Suppressor macrophage treated with lipopolysaccharide for 4 hours (primary cell): Measurements from ENCODE around the gene OSBP2.
"Not testable (repeated sequence)": the region's sequence is repeated elsewhere in the genome, so short reads cannot be mapped to it uniquely, and the experiment has no call there.

Experiments
- DNase-seq: peaks from one replicate; pipeline ENCODE4 v3.0.0-alpha.2; 2020

OSBP2 gene, protein sequence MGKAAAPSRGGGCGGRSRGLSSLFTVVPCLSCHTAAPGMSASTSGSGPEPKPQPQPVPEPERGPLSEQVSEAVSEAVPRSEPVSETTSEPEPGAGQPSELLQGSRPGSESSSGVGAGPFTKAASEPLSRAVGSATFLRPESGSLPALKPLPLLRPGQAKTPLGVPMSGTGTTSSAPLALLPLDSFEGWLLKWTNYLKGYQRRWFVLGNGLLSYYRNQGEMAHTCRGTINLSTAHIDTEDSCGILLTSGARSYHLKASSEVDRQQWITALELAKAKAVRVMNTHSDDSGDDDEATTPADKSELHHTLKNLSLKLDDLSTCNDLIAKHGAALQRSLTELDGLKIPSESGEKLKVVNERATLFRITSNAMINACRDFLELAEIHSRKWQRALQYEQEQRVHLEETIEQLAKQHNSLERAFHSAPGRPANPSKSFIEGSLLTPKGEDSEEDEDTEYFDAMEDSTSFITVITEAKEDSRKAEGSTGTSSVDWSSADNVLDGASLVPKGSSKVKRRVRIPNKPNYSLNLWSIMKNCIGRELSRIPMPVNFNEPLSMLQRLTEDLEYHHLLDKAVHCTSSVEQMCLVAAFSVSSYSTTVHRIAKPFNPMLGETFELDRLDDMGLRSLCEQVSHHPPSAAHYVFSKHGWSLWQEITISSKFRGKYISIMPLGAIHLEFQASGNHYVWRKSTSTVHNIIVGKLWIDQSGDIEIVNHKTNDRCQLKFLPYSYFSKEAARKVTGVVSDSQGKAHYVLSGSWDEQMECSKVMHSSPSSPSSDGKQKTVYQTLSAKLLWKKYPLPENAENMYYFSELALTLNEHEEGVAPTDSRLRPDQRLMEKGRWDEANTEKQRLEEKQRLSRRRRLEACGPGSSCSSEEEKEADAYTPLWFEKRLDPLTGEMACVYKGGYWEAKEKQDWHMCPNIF

DNA sequence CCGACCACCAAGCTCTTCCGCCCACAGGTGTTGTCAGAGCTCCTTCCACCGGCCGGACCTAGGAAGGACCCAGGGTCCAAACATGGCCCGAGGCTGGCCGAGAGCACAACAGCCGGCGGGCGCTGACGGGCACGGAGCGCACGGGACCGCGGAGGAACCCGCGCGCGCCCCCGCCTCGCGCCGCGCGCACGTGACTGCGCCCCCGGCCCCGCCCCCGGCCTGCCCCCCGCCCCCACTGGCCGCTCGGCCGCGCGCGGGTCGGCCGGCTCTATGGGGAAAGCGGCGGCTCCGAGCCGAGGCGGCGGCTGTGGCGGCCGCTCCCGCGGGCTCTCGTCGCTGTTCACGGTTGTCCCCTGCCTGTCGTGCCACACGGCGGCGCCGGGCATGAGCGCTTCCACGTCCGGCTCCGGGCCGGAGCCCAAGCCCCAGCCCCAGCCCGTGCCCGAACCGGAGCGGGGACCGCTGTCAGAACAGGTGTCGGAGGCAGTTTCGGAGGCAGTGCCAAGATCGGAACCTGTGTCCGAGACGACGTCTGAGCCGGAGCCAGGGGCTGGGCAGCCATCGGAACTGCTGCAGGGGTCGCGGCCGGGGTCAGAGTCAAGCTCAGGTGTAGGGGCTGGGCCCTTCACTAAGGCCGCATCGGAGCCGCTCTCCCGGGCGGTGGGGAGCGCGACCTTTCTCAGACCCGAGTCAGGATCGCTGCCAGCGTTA lies at the start of gene OSBP2:
Gene OSBP2 (plus strand): TSS at position 235 of the 711 bp plus-strand sequence. CDS start 36 bp downstream, at position 271.
- peak; percentile 50 for DNase-seq

DNA sequence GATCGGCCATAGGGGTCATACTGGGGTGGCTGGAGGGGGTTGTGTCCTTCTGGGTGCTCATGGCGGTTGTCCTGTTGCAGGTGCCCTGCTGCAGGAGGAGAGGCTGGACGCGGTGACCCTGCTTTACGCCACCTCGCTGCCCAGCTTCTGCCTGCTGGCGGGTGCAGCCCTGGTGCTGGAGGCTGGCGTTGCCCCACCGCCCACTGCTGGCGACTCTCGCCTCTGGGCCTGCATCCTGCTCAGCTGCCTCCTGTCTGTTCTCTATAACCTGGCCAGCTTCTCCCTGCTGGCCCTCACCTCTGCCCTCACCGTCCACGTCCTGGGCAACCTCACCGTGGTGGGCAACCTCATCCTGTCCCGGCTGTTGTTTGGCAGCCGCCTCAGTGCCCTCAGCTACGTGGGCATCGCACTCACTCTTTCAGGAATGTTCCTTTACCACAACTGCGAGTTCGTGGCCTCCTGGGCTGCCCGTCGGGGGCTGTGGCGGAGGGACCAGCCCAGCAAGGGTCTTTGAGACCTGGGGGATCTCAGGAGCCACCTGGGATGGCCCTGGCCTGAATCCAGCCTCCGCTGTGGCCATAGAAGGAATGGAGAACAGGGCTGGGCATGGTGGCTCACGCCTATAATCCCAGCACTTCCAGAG lies 48.0 kb upstream of the OSBP2 start:
- no peak for DNase-seq

DNA sequence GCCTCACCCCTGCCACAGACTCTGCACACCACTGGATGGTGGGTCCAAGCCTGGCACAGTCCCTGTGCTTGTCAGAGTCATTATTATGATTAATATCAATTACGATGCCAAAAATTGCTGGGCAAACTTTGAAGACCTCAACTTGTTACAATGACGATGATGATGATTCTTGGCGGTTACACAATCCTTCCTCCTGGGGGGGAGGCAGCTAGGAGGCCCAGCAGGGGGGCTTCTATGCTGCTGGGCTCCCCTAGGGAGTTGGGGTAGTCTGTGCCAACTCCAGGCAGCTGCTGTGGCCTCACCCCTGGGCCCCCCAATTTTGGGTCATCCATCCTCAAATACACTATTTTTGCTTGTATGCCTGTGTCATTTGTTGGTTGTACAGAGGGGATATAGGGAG lies 47.1 kb upstream of the OSBP2 start:
- DNase-seq = no peak

DNA sequence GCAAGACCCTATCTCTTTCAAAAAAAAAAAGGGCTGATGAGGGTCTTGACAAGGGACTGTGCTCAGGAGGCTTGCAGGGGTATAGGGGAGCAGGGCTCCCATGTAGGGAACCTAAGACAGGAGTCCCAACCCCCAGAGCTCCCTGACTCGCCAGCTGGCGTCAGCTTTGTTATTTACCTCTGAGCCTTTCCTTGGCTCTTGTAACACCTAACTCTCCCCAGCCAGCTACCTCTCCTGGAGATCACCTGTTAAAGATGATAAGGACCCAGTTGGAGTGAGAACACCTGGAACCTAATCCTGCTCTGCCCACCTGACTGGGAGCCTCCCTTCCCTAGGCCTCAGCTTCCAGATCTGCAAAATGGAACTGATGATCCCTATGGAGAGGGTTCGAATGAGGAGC lies 45.8 kb upstream of the OSBP2 start:
- no peak for DNase-seq

DNA sequence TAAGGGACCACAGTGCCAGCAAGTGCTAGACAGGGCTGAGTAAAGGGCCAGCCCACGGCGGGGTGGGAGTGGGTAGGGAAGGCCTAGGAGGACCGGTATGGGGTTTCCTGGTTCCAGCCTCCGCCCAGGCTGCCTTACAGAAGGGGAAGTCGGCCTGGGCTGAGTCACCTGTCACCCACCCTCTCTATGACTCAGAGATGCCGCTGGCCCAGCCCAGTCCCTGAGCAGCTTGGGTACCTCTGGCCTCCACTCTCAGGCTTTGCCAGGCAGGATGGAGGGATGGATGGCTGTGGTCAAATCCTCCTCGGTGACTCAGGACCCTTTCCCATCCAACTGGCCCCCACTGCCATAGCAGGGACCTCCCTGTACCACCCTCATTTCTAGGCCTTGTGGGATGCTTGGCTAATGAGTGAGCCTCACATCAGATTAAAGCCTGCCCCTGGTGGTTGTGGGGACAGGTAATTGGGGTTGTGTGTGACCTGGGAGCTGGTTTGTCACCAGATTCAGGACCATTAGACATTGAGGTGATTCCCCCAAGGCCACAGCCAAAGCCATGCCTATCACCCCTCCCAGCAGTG lies 45.2 kb upstream of the OSBP2 start:
- peak; percentile 92 for DNase-seq

DNA sequence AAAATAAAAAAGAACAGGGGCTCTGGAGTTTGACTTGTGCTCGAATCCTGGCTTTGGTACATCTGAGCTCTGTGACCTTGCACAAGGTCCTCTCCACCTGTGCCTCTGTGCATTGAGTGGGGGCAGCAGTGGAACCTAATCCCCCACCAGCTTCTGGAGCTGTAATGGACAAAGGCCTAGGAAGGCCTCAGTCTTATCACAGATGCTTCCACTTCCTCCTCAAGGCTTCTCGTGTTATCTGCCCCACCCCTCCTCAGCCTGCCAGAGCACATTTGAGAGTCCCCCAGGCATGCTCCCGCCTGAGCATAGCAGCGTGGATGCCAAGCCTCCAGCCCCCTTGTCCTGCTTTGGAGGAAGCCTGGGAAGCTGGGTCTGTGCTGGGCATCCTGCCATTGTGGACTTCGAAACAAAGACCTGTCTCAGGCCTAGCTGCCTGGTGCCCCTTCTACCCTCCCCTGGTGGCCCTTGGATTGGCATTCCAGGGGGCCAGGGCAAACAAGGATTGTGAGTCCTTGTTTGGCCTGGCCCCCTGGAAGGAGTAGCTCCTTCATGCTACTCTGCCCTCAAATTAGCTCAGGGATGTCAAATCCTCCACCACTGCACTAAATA lies 44.1 kb upstream of the OSBP2 start:
- DNase-seq = no peak

DNA sequence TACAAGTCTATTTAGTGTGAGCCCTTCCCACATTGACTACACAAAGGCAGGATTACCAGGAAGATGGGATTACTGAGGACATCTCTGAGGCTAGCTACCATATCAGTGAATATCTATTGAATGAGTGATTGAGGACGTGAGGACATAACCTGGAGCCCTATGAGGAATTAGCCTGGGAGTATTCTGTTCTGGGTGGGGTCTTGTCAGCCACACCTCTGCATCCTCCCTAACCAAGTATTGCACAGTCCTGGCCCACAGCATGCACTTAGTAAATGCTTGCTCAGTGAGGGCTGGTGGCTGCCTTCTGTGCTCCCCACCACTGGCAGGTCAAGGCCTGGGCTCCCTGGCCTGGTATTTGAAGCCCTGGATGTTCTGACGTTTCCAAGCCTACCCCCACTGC lies 41.8 kb upstream of the OSBP2 start:
- DNase-seq = no peak

DNA sequence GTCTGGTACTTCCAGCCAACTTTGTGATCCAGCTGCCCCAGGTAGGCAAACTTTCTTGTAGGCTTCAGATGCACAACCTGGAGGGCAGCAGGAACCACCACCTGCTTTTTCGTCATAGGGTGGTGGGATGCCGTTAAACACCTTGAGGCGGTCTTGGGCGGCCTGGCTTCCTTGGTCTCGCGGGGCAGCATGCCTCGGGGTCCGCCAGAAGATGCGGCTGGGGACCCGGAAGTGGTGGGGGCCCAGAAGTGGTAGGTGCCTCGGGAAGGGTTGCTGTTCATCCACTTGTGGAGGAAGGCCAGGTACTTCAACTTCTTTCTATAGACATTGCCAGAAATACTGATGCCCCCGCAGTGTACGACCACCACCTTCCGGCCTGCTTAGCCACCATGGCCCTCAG lies 40.3 kb upstream of the OSBP2 start:
- DNase-seq = no peak

DNA sequence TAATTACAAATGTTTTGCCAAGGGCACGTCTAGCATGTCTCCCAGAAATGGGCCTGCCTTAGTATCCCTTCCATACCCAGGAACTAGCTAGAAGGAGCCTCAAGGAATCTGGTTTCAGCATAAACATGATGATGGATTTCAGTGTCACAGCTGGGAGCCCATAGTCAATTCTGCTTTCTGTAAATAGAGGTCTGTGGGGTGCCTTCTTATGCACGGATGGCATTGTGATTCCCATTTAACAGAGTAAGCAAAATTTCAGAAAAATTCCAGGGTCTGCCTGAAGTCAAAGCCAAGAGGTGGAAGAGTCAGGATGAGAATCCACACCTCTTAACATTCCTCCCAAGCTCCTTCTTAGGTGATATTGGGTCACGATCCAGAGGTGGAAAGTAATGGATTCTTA lies 39.1 kb upstream of the OSBP2 start:
- no peak for DNase-seq

DNA sequence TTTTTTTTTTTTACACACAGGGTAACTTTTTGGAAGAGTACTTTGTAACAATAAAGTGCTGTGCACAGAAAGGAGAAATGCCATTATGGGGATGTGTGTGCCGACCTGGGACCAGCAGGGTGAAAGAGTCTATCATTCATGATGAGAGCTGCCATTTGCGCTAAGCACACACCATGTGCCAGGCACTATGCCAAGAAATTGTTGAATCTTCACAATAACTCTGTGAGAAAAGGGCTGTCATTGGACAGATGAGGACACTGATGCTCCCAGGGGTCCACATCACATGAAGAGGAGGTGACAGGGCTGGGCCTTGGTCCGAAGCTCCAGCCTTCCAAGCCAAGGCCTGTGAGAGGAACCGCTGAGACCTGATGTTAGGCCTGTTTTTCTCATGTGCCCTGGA lies 32.6 kb upstream of the OSBP2 start:
- DNase-seq = no peak

DNA sequence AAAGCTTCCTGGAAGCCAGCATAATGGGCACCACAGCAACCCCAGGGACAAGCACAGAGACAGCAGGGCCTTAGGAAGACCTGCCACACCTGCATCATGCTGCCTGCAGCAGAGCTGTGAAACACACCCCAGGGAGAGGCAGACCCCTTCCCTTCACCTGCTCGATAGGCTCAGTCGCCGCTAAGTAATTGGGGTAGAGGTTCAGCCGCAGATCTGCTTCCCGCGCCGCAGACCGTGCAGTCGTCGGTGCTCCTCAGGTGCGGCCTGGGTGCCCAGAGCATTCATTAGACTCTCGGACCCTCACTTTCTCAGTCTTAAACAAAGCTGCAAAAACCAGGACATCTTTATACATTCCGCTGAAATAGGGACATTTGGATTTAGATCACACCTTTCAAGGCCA lies 29.9 kb upstream of the OSBP2 start:
- DNase-seq = no peak

DNA sequence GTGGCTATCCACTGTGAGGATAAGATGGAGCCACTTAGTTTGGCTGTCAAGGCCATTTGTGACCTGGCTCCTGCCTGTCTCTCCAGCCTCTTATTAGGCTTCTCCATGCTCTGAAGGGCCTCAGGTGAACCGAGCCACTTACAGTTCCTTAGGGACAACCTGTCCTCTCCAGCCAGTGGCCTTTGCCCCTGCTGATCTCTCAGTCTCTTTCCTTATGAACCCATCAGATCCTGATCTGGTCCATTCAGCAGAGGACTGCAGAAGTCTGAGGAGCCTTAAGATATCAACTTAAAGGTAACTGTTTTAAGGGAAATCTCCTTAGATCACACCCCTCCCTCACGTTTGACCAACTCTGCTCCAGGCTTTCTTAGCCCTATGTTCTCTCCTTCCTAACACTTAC lies 29.4 kb upstream of the OSBP2 start:
- DNase-seq = no peak

DNA sequence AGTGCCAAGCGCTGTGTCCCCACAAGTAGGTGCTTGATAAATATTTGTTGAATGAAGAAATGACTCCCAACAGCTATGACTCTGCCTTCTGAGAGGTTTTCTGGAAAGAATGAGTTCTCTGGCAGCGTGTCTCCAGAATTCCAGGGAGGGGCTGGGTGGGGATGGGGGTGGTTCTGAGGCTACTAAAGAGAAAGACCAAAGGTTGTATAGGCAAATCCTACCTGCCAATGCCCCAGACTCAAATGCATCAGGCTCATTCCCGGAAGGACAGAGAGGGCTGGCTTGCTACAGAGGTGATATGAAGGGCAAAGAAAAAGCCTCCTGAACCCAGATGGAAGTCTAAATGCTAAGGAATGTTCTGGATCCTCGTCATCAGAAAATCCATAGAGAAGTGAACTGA lies 28.9 kb upstream of the OSBP2 start:
- no peak for DNase-seq

DNA sequence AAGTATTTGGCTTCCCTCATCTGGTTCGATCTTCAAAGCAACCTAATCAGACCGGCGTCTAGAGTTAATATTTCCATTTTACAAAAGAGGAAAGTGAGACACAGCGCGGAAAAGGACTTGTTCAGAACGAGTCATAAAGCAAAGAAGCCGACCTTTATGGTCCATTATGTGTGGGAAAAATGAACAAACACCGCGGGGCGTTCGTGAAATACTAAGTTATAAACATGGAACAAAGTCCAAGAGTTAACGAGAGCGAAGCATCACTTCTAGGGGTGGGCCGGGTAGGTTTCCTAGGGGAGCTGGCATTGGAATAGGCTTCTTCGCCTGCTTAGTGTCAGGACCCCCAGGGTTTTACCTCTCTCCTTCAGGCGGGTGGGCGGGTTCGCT lies 27.6 kb upstream of the OSBP2 start:
- DNase-seq = peak; percentile 19

DNA sequence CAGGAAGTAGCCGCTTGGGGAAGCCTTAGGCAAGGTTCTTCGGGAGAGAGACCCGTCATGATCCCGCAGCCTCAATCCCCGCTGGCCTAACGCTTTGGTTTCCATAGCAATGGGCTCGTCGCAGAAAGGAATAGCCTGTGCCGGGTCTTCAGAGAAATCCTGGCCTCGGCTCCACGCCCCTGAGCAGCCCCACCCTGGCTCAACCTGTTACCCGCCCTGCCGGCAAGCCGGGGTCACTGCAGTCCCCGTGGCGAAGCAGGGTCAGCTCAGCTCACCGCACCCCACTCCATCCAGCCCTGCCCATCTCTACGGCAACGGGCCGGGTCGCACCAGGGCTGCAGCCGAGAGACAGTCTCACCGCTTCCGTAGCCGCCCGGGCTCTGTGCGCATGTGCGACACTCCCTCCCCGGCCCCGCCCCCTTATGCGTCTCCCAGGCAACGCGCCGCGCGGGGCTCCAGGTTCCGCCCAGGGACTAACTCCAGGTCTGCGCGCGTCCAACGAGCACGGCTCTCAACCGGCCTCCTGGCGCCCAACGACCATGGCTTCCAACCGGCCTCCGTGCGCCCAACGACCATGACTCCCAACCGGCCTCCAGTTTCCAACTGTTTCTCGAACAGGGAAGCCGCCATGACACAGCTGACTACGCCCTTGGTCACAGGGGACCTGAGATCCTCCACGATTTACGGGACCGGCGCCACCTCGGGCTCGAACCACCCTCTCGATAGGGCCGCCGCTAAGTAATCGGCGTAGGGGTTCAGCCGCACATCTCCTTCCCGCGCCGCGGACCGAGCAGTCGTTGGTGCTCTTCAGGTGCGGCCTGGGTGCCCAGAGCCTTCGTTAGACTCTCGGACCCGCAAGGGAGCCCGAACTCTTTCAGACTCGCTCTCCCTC lies 26.9 kb upstream of the OSBP2 start, which contains the start of gene DUSP18:
Gene DUSP18 (minus strand): TSS at position 382 of the 892 bp plus-strand sequence. CDS start 3,872 bp downstream, outside the sequence.
- peak; percentile 96 for DNase-seq

DNA sequence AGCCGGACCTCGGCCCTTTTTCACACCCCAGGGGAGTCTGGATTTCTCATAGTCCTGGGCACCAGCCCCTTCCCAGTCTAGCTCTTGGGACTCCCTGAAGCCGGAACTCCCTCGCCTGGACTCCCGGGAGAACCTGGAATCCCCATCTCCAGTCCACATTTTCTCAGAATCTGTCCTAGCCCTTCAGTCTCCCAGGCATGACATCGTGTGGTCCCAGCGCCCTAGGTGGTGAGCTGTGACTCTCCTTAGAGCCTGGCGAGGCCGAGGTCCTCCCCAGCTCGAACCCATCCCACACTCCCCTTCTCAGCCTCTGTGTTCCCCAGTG lies 26.3 kb upstream of the OSBP2 start:
- DNase-seq = no peak

DNA sequence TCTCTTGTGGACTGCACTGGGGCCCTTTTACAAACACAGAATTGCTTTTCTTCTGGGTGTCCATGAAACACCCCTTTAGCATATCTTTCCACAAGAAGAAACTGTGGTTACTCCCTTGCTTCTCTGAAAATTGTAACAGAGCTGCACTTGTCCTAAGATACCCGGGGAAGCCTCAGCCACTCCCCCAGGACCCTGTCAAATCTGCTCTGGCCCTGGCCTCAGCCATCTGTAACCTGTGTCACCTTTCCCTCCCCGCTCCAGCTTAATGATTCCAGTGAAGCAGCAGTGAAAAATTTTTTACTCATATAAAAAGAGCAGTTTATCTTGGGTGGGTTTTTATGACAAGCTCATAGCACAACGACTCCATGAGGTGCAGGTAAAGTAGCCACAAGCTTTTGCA lies 23.6 kb upstream of the OSBP2 start:
- no peak for DNase-seq

DNA sequence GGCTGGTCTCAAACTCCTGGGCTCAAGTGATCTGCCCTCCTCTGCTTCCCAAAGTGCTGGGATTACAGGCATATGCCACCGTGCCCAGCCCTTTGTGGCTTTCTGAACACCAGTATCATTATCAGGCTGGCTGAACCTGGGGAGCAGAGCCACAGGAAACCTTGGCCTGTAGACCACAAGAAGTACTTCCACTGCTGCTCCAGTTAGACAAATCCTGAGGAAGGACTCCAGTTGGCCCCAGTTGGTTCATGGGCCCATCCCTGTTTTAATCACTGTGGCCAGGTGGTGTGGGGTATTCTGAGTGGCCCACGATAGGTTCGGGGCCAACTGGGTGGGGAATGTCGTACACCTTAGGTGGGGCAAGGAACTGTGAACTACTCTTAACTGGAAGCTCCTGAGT lies 21.5 kb upstream of the OSBP2 start:
- no peak for DNase-seq

DNA sequence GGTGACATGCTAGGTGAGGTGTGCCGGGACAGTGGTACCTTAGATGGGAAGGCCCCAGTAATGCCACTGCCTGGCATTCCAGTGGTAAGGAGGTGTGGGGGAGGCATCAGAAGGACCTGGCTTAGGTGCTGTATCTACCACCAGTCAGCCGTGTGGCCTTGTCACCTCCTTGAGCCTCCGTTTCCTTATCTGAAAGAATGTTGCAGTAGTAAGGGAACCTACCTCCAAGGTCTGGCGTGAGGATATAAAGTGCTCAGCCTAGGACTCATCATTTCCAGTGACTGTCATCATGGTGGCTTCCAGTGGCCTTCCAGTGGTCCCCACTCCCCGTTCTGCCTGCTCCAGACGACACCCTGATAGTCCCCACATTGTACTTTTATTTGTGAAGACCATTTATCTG lies 20.2 kb upstream of the OSBP2 start:
- no peak for DNase-seq

DNA sequence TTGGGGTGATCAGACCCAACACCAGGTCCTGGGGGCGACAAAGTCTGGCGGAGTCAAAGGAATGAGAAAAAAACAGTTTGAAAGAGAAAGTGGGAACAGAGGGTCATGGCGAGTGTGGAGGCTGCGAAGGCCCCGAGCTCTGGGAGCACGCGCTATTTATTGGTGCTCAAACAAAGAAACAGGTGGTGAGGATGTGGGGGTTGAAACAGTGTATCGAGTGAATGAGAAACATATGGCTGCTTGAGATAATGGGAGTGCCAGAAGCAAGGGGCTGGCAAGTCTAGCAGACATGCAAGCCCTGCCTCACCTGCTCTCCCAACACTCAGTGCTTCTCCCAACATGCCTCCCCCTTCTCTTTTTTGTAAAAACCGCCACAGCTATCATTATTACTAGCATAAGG lies 19.2 kb upstream of the OSBP2 start:
- DNase-seq = no peak

DNA sequence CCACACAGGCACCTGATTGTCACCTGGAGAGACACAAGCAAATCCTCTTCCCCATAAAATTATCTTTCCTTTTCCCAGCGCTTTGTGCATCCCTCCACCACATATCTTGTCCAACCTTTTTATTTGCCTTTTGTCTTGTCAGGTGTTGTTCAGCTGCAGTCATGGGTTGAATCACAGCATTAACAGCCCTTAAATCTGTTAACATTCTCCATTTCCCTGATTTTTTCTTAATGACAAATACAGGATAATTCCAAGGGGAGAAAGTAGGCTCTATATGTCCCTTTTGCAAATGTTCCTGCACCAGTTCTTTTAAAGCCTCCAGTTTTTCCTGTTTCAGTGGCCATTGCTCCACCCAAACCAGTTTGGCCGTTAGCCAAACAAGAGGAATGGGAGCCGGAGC lies 18.1 kb upstream of the OSBP2 start:
- not testable (repeated sequence) for DNase-seq
